Fibroblast of lung (primary cell): ENCODE measurements around the gene TMEM232. TPM values are rescaled to one million over a fixed set of nuclear protein-coding genes. Genes with fewer than 3 reads are reported as not detected.

ENCODE experiments used
- DNase-seq, 2 donors: peaks; one replicate each; pipeline versions ENCODE4 v3.0.0 to v3.0.0-alpha.2; 2010; ENCODE audit warnings: low read depth in 2 of 2
- H2AFZ ChIP-seq: 2 replicates; pipeline ENCODE4 v1.5.1; 2012; ENCODE audit warnings: low read length, control low read depth, inconsistent platforms
- H3K27ac ChIP-seq: 2 replicates; pipeline ENCODE4 v1.5.1; 2011; ENCODE audit warnings: low read length, control low read depth; ENCODE audit not compliant: insufficient read depth
- H3K27me3 ChIP-seq: 2 replicates; pipeline ENCODE4 v1.5.1; 2011; ENCODE audit warnings: mild to moderate bottlenecking, low read length; ENCODE audit not compliant: control insufficient read depth, insufficient read depth
- H3K36me3 ChIP-seq: 2 replicates; pipeline ENCODE4 v1.5.1; 2011; ENCODE audit warnings: low read length; ENCODE audit not compliant: control insufficient read depth, insufficient read depth
- H3K4me1 ChIP-seq: 2 replicates; pipeline ENCODE4 v1.5.1; 2011; ENCODE audit warnings: low read length; ENCODE audit not compliant: control insufficient read depth, insufficient read depth; ENCODE audit errors: extremely low read depth
- H3K4me2 ChIP-seq: 2 replicates; pipeline ENCODE4 v1.5.1; 2011; ENCODE audit warnings: low read length, control low read depth; ENCODE audit not compliant: insufficient read depth; ENCODE audit errors: extremely low read depth
- H3K4me3 ChIP-seq, 4 experiments: fragments of 200-600 bp in 1 of 4; sonication (generic) in 1 of 4; replicated peaks in 1 of 4; 2 replicates each; pipeline ENCODE4 v1.5.1; 2011 to 2016; ENCODE audit warnings: low read length in 4 of 4, low read depth in 3 of 4, mild to moderate bottlenecking in 3 of 4, control low read depth in 2 of 4, inconsistent platforms in 1 of 4, mixed read lengths in 1 of 4; ENCODE audit not compliant: insufficient read depth in 1 of 4; ENCODE audit errors: control extremely low read depth in 1 of 4
- H3K79me2 ChIP-seq: 2 replicates; pipeline ENCODE4 v1.5.1; 2012; ENCODE audit warnings: mild to moderate bottlenecking, low read length, inconsistent platforms; ENCODE audit not compliant: control insufficient read depth, insufficient read depth
- H3K9ac ChIP-seq: 2 replicates; pipeline ENCODE4 v1.5.1; 2011; ENCODE audit warnings: mild to moderate bottlenecking, low read length, control low read depth; ENCODE audit not compliant: insufficient read depth
- H3K9me3 ChIP-seq: 2 replicates; pipeline ENCODE4 v1.5.1; 2012; ENCODE audit warnings: low read depth, low read length; ENCODE audit not compliant: control insufficient read depth, insufficient read depth
- H4K20me1 ChIP-seq: 2 replicates; pipeline ENCODE4 v1.5.1; 2011; ENCODE audit warnings: low read length; ENCODE audit not compliant: control insufficient read depth, insufficient read depth; ENCODE audit errors: extremely low read depth
- CTCF ChIP-seq, 2 donors: IDR thresholded peaks in 1 of 2; conservative IDR thresholded peaks in 1 of 2; 1 replicate in 1 of 2; 2 replicates in 1 of 2; pipeline ENCODE4 v1.5.1; 2011 to 2012; ENCODE audit warnings: low read length in 2 of 2, control low read depth in 1 of 2, inconsistent platforms in 1 of 2, low read depth in 1 of 2, mild to moderate bottlenecking in 1 of 2
- EZH2 ChIP-seq: IDR thresholded peaks from 2 replicates; pipeline ENCODE4 v1.5.1; 2012; ENCODE audit warnings: low read length, control low read depth, mild to moderate bottlenecking; ENCODE audit errors: missing control alignments
- polyA plus RNA-seq, 2 donors: library from polyadenylated mRNA; depleted of rRNA in 1 of 2; stranded (reverse) in 1 of 2; unstranded in 1 of 2; fragments of >200 nt; gene quantifications; 2 replicates each; pipeline ENCODE4 v1.2.1, GENCODE V29; 2011 to 2012; ENCODE audit warnings: missing spikeins in 1 of 2
- total RNA-seq: library from RNA; depleted of rRNA; stranded (reverse); fragments of >200 nt; gene quantifications from 2 replicates; pipeline ENCODE4 v1.2.1, GENCODE V29; 2014

The TMEM232 gene
- total and polyA plus RNA-seq, 2 donors (not counting 1 experiment from before 2014, with no cell fraction given), result 2.0 to 5.6 TPM

GRCh38 chr5:110616009-110616408 lies 110.5 kb downstream of the TMEM232 start:
- Histone ChIP-seq H4K20me1 (no peaks in the 10 kb centered on the region), H3K27me3 (no peaks in the 10 kb centered on the region), H3K9me3 (no peaks in the 10 kb centered on the region), H3K4me3 (no peak overlapping the region), H3K36me3 (no peaks in the 10 kb centered on the region), H3K79me2 (no peaks in the 10 kb centered on the region), H3K4me1 (no peaks in the 10 kb centered on the region), H3K27ac (no peak overlapping the region), H3K9ac (no peak overlapping the region), H2AFZ (no peak overlapping the region), H3K4me2 (no peak overlapping the region)
- DNase-seq, result no peak
- TF ChIP-seq EZH2, result no peak

GRCh38 chr5:110612794-110613247 lies 113.7 kb downstream of the TMEM232 start:
- Histone ChIP-seq H2AFZ (no peak overlapping the region), H3K4me2 (no peak overlapping the region), H3K36me3 (no peaks in the 10 kb centered on the region), H3K9ac (no peak overlapping the region), H3K27me3 (no peaks in the 10 kb centered on the region), H3K27ac (no peak overlapping the region), H4K20me1 (no peaks in the 10 kb centered on the region), H3K4me3 (no peak overlapping the region), H3K9me3 (no peaks in the 10 kb centered on the region), H3K79me2 (no peaks in the 10 kb centered on the region), H3K4me1 (no peaks in the 10 kb centered on the region)
- TF ChIP-seq EZH2 (no peak), CTCF (conservative IDR thresholded peaks at IDR 0.05 in 1 of 2, IDR thresholded peaks at IDR 0.05 in 1 of 2; ENCODE audit: low read depth in 1 of 2, low read length in 2 of 2) (no peak)
- DNase-seq, result no peak

GRCh38 chr5:110611817-110612216 lies 114.7 kb downstream of the TMEM232 start:
- H3K4me2 ChIP-seq, result no peak overlapping the region
- no peak for DNase-seq

More at GRCh38 chr5:110611817-110612216, 114.7 kb downstream of the TMEM232 start:
- no peaks in the 10 kb centered on the region for H3K4me1 ChIP-seq
- H2AFZ ChIP-seq, result no peak overlapping the region
- no peaks in the 10 kb centered on the region for H4K20me1 ChIP-seq
- H3K9me3 ChIP-seq, result no peaks in the 10 kb centered on the region
- TF ChIP-seq CTCF (conservative IDR thresholded peaks at IDR 0.05 in 1 of 2, IDR thresholded peaks at IDR 0.05 in 1 of 2; ENCODE audit: low read depth in 1 of 2, low read length in 2 of 2) (no peak), EZH2 (no peak)
- no peak overlapping the region for H3K4me3 ChIP-seq
- H3K9ac ChIP-seq, result no peak overlapping the region
- H3K27me3 ChIP-seq, result no peaks in the 10 kb centered on the region
- no peak overlapping the region for H3K27ac ChIP-seq
- no peaks in the 10 kb centered on the region for H3K79me2 ChIP-seq
- no peaks in the 10 kb centered on the region for H3K36me3 ChIP-seq
